ENCODE data around the gene SLC9C1. TPM values are rescaled to one million over a fixed set of nuclear protein-coding genes. Genes with fewer than 3 reads are reported as not detected.

The SLC9C1 gene
- total and polyA plus RNA-seq, 2 experiments from 2014 or later = 0.03 TPM; not detected in 1

- Histone ChIP-seq H3K36me3 (replicated peaks; ENCODE audit: insufficient read depth, low read depth) (no peaks in the 10 kb centered on the region), H3K4me2 (no peak overlapping the region), H4K20me1 (ENCODE audit: insufficient read depth, poor library complexity, severe bottlenecking) (no peaks in the 10 kb centered on the region), H3K9me2 (replicated peaks; ENCODE audit: insufficient read depth) (no peaks in the 10 kb centered on the region), H3K27me3 (no peaks in the 10 kb centered on the region), H3K79me2 (peaks cover 10% of the 10 kb centered on the region), H3K9me3 (ENCODE audit: low read depth) (no peaks in the 10 kb centered on the region), H2AFZ (no peak overlapping the region), H3K4me3 (no peak overlapping the region), H3K4me1 (ENCODE audit: insufficient read depth) (peaks cover 24% of the 10 kb centered on the region), H3K27ac (peak overlapping the region; percentile 68)
- DNase-seq (ENCODE audit: low spot score) = no peak
- TF ChIP-seq EZH2 (IDR thresholded peaks at IDR 0.05; ENCODE audit: borderline replicate concordance) (no peak), EZH2phosphoT487 (IDR thresholded peaks at IDR 0.05; ENCODE audit: low read depth, severe bottlenecking, unreplicated experiment) (no peak)
- TF ChIP-seq, protein P1, sequence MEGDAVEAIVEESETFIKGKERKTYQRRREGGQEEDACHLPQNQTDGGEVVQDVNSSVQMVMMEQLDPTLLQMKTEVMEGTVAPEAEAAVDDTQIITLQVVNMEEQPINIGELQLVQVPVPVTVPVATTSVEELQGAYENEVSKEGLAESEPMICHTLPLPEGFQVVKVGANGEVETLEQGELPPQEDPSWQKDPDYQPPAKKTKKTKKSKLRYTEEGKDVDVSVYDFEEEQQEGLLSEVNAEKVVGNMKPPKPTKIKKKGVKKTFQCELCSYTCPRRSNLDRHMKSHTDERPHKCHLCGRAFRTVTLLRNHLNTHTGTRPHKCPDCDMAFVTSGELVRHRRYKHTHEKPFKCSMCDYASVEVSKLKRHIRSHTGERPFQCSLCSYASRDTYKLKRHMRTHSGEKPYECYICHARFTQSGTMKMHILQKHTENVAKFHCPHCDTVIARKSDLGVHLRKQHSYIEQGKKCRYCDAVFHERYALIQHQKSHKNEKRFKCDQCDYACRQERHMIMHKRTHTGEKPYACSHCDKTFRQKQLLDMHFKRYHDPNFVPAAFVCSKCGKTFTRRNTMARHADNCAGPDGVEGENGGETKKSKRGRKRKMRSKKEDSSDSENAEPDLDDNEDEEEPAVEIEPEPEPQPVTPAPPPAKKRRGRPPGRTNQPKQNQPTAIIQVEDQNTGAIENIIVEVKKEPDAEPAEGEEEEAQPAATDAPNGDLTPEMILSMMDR (IDR thresholded peaks at IDR 0.05; ENCODE audit: poor library complexity) = no peak
- 40% methylated on average over 2 of the region's 2 CpGs for WGBS (ENCODE audit: low lambda C conversion rate, missing lambda C conversion rate)
These were observed 197.8 kb downstream of the SLC9C1 start for GRCh38 chr3:112096176-112096575.

- Histone ChIP-seq H3K27me3 (no peaks in the 10 kb centered on the region), H2AFZ (no peak overlapping the region), H3K4me1 (ENCODE audit: insufficient read depth) (peaks cover 28% of the 10 kb centered on the region), H3K4me2 (no peak overlapping the region), H3K4me3 (no peak overlapping the region), H3K9me3 (ENCODE audit: low read depth) (no peaks in the 10 kb centered on the region), H3K36me3 (replicated peaks; ENCODE audit: insufficient read depth, low read depth) (no peaks in the 10 kb centered on the region), H3K79me2 (peaks cover 10% of the 10 kb centered on the region), H3K27ac (peak overlapping the region; percentile 53), H3K9me2 (replicated peaks; ENCODE audit: insufficient read depth) (no peaks in the 10 kb centered on the region), H4K20me1 (ENCODE audit: insufficient read depth, poor library complexity, severe bottlenecking) (no peaks in the 10 kb centered on the region)
- DNase-seq (ENCODE audit: low spot score) = no peak
- WGBS (ENCODE audit: low lambda C conversion rate, missing lambda C conversion rate) = 52% methylated on average over 2 of the region's 2 CpGs
- TF ChIP-seq, protein P1 (IDR thresholded peaks at IDR 0.05; ENCODE audit: poor library complexity) = no peak
- TF ChIP-seq EZH2phosphoT487 (IDR thresholded peaks at IDR 0.05; ENCODE audit: low read depth, severe bottlenecking, unreplicated experiment) (no peak), EZH2 (IDR thresholded peaks at IDR 0.05; ENCODE audit: borderline replicate concordance) (no peak)
These were observed 198.3 kb downstream of the SLC9C1 start for GRCh38 chr3:112095731-112096130.

- H3K4me1 ChIP-seq (ENCODE audit: insufficient read depth) = peaks cover 41% of the 10 kb centered on the region
- peak overlapping the region; percentile 65 for H3K27ac ChIP-seq
- no peak overlapping the region for H3K4me3 ChIP-seq
These were observed 200.9 kb downstream of the SLC9C1 start for GRCh38 chr3:112093180-112093522.

More at GRCh38 chr3:112093180-112093522, 200.9 kb downstream of the SLC9C1 start:
- Histone ChIP-seq H3K9me3 (ENCODE audit: low read depth) (no peaks in the 10 kb centered on the region), H2AFZ (no peak overlapping the region), H3K4me2 (peak overlapping the region; percentile 38), H3K36me3 (replicated peaks; ENCODE audit: insufficient read depth, low read depth) (no peaks in the 10 kb centered on the region), H3K27me3 (no peaks in the 10 kb centered on the region), H3K79me2 (peaks cover 27% of the 10 kb centered on the region), H4K20me1 (ENCODE audit: insufficient read depth, poor library complexity, severe bottlenecking) (no peaks in the 10 kb centered on the region), H3K9me2 (replicated peaks; ENCODE audit: insufficient read depth) (no peaks in the 10 kb centered on the region)
- no peak for DNase-seq (ENCODE audit: low spot score)
- TF ChIP-seq EZH2phosphoT487 (IDR thresholded peaks at IDR 0.05; ENCODE audit: low read depth, severe bottlenecking, unreplicated experiment) (no peak), EZH2 (IDR thresholded peaks at IDR 0.05; ENCODE audit: borderline replicate concordance) (no peak)
- TF ChIP-seq, protein P1 (IDR thresholded peaks at IDR 0.05; ENCODE audit: poor library complexity) = no peak
